Non-pigmented ciliary epithelial cell (primary cell): ENCODE results near the gene LMF1.
A peak's percentile ranks its signal among the peaks of the same experiment; 100 is the strongest.
"Not testable (repeated sequence)": the region's sequence is repeated elsewhere in the genome, so short reads cannot be mapped to it uniquely, and the experiment has no call there.

ENCODE experiments used
- DNase-seq: peaks from one replicate; pipeline ENCODE4 v3.0.0-alpha.2; 2010; ENCODE audit warnings: low read depth

Gene LMF1

DNA sequence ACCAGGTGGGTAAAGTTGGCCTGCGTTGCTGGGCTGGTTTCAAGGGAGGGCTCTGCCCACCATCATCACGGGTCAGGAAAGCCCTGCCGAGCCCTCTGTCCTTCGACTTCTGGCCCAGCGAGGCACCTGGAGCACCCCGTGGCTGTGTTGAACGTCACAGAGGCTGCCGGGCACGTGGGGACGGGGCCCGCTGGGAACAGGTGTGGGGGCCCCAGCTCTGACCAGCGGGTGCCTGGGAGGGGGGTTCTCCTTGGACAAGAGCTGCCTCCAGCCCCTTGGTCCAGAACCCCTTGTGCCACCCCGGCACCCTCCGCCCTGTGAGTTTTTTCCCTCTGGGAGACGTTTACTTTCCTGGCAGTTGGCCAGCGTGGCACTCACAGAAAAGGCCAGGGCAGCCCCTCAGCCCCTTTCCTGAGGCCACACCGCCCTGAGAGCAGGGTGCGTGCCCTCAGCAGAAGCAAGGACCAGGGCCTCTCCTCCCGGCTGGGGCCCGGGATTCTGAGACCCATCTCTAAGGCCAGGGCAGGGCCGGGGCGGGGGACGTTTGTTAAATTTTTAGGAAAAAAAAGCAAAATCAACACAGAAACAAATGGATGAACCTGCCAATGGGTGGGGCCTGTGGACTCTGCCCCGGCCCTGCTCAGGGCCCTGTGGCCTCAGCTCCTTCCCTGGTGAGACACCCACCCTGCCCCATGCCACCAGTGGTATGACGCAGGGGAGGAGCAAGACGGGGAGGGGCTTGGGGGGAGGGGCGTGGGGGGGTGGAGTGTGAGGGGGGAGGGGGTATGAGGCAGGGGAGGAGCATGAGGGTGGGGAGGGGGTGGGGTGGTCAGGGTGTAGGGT lies 139.0 kb downstream of the LMF1 start:
- DNase-seq = no peak

DNA sequence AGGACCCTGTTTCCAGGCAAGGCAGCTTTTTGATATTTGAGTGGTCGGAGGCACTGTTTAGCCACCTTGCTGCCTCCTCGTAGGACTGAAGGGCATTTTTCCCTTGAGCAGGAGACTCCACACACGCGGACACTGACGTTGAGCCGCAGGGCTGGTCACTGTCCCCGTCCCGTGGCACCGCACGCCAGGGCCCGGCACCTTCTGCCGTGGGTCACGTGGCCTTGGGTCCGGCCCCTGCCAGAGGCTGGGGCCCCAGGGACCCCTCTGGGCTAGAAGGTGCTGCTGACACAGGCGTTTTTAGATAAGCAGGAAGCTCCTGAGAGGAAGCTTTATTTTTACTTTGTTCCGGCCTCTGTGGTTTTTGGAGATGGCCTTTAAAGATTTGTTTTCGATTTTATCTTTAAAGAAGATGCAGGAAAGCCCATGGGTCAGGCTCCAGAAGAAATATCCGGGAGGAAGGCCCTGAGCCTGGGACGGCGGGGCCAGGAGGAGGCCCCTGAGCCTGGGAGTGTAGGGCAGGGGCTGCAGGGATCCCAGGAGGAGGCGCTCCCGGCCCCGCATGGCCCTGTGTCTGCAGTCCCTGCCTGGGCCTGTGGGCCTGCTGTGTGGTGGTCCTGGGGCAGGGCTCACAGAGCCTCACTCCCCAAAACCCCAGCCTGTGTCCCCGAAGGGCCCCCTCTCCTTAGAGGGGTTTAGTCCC lies 139.8 kb downstream of the LMF1 start:
- no peak for DNase-seq

DNA sequence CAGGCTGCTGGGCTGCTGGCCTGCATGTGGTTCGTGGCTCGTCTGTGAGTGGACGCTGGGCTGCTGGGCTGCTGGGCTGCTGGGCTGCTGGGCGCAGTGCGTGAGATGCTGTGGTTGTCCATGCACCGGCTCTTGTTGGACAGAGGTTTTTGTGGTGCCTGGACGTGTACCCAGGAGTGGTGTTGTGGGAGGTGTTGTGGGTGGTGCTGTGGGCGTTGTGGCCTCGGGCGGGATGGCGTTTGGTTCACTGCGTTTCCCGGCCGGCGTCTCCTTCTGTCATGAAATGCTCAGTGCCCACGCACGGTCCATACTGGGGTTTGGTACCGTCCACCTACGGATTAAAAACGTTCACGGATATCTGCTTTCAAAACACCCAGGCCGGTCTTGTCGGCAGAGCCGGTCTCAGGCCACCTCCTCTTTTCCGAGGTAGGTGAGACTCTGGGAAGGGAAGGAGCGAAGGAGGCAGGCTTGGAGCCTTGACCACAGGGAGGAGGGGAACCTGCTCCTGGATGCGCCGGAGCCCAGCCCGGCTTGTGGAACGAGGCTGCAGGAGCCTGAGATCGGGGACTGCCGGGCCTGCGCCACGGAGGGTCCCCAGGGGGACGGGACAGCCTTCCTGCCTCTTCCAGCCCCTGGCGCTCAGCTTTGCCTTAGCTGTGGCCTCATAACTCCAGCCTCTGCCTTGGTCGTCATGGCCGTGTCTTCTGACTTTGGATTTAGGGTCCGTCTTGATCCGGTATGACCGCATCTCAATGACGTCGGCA lies 140.5 kb downstream of the LMF1 start:
- DNase-seq = no peak

DNA sequence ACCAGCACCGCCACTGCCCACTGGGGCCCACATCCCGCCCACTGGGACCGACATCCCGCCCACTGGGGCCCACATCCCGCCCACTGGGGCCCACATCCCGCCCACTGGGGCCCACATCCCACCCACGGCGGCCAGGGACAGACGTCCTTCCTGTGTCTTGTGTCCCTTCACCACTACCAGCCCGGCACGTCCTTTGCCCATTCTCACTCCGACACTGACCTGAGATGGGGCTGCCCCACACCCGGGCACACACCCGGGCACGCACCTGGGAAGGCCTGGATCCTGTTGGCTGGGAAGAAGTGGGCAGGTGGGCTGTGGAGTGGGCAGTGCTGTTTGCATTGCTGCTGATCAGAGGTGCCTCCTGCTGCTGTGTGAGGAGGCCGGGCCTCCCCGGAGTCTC lies 141.9 kb downstream of the LMF1 start:
- no peak for DNase-seq

DNA sequence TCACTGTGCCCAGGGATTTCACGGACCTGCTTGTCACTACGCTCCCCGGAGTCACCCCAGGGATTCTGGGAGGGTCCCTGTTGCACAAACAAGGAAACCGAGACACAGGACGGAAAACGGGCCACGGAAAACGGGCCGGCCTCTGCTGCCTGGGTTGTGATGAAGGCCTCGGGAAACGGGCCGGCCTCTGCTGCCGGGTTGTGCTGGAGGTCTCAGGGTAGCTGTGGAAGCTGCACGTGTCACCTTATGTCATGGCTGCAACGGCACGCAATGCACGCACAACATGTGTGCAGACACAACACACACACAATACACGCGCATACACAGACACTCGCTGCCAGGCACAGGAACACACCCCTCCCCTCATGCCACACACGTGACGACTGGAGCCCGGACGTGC lies 143.3 kb downstream of the LMF1 start:
- no peak for DNase-seq

DNA sequence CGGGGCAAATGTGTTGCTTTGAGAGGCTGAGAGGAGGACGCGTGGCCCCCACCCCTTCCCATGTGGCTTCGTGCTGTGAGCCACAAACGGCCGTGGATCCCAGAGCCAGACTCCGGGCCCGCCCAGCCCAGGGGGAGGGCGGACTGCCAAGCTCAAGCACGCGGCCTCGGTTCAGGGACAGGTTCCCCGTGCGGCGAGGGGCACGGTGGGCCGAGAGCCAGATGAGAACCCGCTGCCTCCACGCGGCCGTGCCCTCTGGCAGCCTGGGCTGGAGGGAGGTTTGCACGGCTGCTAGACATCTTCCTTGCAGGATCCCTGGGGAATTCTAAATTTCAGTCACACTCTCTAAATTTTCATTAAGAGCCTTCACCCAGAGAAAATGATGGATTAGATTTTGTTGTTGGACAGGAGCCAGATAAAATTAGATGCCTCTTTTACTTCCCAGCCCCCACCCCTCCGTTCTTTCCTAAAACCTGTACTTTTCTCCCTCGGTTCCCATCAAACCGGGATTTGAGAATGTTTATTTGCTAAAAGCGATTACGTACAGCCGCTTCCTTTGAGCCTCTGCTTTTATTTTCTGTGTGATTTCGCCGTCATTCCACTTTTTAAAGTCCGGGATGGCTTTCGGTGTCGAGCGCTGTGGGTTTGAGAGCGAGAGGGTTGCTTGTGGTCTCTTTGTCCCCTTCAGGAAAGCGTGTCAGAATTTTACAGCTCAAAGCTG lies 145.3 kb downstream of the LMF1 start:
- DNase-seq = no peak

DNA sequence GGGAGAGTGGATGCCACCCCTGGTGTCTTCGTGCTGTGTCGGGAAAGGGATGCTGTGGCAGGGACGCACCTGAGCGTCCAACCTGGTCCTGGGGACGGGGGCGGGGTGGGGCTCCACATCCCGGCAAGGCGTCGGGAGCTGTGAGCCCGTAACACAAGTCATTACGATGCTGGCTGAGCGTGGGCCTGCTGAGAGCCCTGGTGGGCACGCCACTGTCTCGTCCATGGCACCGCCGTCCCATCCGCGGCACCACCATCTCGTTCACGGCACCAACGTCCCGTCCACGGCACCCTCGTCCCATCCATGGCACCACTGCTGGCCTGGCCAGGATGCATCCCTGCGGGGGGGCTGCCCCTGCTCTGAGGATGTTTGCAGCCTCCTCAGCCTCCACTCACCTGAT lies 146.2 kb downstream of the LMF1 start:
- DNase-seq = no peak

DNA sequence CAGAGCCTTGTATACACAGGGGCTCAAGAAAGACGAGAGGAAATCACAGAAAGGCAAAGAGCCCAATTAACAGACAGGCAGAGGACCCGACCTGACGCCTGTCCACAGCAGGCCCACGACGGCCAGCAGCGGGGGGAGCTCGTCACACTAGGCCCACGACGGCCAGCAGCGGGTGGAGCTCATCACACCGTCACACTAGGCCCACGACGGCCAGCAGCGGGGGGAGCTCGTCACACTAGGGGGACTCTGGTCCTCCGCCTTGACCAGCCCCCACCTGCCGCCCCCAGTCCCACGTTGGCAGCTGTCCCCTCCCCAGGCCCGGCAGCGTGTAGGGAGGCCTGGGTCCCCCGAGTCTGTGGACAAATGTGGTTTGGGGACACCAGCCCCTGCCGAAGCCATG lies 146.6 kb downstream of the LMF1 start:
- no peak for DNase-seq

DNA sequence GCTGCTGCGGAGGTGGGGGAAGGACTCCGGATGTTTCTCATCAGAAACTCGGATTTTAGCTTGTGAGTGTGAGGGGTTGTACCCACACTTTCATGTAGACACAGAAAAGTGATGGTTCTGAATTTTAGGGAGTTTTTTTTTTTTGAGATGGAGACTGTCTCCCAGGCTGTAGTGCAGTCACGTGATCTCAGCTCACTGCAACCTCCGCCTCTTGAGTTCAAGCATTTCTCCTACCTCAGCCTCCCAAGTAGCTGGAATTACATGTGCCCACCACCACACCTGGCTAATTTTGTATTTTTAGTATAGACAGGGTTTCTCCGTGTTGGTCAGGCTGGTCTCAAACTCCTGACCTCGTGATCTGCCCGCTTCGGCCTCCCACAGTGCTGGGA lies 147.9 kb downstream of the LMF1 start:
- no peak for DNase-seq

DNA sequence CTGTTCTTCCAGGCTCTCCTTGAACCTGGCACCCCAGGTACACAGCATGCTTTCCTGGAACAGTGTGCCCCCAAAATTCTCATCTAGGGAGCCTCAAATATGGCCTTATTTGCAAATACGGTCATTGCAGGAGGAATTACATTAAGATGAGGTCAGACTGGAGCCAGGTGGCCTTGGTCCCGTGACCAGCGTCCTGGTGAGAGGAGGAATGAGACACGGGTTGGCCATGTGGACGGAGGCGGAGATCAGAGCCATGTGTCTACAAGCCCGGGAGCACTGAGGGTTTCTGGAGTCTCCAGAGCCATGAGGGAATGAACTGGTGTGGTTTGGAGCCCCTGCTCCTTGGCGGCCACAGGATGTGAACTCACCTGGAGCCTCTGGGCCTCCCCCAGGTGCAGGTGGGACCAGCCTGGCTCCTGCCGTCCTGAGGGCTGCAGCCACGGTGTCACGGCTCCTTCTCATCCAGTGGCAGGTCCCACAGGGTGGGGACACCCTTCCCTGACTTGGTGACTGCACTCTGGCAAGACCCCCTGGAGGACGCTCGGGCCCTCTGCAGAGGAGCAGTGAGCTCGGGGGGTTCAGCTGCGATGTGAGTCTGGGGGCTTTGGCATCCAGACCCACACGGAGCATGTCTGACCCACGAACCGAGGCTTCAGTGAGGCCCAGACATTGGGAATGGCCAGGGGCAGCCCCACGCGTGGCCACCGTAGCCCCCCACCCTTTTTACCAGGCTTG lies 148.4 kb downstream of the LMF1 start:
- no peak for DNase-seq

DNA sequence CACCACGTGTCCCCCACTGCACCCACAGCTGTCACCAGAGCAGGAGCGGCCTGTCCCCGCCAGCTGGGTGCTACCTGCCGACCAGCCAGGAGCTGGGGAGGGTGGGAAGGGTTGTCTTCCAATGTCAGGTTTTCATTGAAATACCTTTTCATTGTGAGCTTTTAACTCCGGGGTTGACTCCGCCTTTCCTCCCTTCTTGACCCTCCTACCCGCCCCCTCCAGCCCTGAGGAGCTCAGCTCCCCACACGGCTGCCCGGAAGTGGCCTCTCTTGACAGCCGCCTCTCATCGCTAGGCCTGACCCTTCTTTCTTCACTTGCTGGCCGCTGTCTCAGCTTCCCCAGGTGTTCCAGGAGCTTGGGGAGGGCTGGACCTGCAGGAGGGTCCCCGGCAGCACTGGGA lies 149.0 kb downstream of the LMF1 start:
- DNase-seq = no peak

DNA sequence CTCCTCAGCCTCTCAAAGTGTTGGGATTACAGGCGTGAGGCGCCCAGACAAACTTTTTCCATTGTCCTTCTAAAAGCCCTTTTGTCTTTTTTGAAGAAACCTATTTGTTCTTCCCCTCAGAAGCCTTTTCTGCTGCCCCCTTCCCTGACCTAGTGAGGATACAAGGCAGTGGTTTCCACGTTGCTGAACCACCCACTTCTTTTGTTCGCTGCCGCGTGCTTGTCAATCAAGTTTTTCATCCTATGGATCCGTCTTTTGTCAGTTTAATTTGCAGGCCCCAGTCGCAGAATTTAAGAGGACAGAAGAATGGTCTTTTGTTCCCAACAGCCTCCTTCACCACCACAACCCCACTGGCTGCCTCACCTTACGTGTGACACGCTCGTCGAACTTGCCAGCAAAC lies 150.0 kb downstream of the LMF1 start:
- DNase-seq = no peak

DNA sequence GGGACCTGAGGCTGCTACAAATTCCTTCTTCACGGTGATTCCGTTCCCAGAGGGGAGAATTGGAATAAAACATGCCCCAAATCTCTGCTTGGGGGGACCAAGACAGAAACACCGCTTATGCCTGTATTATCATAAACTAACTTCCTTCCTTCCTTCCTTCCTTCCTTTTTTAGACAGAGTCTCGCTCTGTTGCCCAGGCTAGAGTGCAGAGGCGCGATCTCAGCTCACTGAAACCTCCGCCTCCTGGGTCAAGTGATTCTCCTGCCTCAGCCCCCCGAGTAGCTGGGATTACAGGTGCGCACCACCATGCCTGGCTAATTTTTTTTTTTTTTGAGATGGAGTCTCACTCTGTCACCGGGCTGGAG lies 150.8 kb downstream of the LMF1 start:
- not testable (repeated sequence) for DNase-seq

DNA sequence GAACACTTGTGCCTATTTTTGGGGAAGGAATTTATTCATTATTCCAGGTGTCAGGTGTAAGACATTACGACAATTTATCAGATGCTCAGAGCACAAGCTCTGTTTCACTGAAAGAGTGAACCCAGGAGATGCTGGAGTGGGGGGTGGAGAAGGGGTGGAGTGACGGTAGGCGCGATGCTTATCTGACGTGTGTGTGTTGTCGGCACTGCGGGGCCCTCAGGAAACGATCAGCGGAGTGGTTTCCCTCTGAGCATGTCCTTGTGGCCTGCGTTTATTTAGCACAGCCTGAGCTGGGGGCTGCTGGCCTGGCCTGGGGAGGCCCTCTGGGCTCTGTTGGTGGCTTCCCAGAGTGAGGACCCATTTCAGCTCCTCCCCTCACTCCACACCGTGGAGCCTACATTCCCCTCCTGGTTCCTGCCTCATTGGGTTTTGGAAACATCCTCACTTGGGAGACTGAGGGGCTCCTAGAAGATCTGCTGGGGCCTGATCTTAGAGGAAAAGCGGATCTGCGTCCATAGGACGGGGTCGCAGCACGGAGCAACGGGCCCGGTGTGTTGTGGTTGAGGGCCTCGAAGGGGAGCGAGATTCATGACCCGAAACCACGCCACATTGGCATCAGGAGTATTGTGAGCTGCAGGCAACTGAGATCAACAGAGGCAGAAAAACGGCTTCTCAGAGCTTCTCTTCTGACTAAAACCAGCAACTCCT lies 151.3 kb downstream of the LMF1 start:
- no peak for DNase-seq

DNA sequence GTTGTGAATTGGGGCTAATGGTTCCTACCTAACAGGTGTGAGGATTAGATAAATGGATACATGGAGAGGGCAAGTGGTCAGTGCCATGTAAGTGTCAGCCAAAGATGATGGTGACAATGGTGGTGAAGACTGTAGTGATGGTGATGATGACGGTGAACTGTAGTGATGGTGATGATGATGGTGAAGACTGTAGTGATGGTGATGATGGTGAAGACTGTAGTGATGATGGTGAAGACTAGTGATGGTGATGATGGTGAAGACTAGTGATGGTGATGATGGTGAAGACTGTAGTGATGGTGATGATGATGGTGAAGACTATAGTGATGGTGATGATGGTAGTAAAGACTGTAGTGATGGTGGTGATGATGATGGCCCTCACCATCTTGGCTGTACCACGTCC lies 152.2 kb downstream of the LMF1 start:
- no peak for DNase-seq

DNA sequence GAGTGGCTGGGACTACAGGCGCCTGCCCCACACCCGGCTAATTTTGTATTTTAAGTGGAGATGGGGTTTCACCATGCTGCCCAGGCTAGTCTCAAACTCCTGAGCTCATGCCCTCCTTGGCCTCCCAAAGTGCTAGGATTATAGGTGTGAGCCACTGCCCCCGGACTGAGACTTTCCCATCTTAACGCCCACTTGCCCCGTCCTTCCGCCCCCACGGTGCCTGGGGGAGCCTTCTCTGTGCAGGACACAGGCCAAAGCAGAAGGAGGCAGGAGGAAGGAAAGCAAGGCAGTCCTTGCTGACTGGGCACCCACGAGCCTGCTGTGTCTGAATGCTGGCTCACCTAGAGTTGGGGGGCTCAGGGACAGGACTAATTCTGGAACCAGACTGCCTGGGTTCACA lies 152.7 kb downstream of the LMF1 start:
- no peak for DNase-seq

DNA sequence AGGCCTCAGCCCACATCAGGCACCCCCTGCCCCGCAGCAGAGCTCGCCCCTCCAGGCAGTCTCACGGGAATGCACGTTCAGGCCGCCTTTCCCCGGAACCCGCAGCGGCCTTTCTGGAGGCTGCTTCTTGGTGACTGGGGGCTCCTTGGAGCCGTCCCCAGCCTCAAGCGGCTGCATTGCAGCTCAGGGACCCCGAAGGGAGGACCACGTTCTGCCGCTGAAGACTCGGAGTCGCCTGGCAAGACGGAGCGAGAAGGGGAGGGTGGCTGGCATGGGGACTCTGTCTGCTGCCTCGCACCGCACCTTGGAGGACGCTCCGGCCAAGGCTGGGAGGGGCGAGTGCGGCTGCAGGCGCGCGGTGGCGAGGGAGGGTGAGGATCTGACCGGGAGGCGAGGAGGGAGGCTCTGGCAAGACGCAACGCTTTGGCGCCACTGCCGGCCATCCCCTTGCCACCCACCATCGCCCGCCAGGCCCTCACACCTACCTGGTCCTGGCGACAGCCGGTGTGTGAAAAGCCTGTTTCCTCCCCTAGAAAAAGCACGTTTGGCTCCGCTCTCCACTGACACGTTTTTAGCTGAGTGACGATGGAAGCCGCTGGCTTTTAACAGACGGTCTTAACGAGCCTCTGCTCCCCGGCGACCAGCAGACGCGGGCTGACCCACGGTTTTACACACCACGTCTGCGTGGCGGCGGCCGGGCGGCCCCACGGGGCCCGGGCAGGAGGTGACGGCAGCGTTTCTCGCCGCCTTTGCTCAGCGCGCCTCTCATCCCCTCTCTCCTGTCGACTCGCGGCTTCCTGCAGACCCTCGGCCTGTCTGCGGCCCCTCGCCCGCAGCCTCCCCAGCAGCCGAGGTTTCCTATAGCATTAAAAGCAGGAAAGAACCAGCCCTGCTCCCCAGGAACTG lies 153.5 kb downstream of the LMF1 start:
- no peak for DNase-seq

DNA sequence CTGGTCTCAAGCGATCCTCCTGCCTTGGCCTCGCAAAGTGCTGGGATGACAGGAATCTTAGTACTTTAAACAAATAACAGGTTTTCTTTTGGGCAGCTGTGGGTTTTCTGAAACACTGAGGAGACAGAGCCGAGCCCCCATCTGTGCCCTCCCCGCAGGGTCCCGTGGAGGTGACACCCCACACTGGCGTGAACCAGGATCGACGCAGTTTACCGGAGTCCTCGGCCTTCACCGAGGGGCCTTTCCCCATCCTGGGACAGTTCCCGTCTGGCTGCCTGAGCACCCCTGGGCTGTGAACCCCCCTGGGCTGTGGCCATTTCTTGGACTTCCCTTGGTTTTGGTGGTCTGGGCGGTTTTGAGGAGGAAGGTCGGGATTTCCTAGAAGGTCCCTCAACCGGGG lies 154.9 kb downstream of the LMF1 start:
- DNase-seq = no peak

DNA sequence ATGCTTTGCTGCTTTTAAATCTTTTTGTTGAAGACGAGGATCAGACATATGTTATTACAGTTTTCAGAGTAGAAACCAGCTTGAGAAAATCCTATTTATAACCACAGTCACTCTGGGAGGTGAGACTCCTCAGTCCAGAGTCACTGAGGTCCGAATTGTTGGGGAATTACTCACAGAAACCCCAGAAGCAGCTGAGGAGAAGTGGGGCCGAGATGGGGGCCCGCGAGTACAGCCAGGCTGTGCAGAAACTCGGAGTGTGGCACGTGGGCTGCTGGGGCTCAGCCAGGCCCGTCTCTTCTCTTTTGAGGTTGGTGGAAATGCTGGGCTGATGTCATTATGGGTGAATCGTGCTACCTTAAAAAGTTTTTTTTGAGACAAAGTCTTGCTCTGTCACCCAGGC lies 155.8 kb downstream of the LMF1 start:
- peak; percentile 24 for DNase-seq

DNA sequence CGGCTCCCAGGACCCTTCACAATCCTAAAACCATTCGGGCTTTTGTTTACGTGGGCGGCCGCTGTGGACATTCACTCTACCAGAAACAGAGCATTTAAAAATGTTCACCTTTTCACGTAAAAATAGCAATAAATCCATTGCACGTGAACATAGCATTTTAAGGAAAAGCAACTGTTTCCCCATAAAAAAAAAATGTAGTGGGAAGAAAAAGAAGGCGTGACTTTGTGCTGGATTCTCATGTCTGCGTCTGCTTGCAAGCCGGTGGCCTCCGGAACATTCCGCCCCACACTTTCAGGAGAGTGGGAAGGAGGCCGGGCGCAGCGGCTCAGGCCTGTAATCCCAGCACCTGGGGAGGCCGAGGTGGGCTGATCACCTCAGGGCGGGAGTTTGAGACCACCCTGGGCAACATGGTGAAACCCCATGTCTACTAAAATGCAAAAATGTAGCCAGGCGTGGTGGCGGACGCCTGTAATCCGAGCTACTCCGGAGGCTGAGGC lies 156.8 kb downstream of the LMF1 start:
- DNase-seq = no peak
